ENCODE data around the gene INVS.
"Not testable (repeated sequence)": the region's sequence is repeated elsewhere in the genome, so short reads cannot be mapped to it uniquely, and the experiment has no call there.

INVS gene

GRCh38 chr9:100229561-100229960, 130.5 kb downstream of the INVS start:
- TF ChIP-seq CTCF (conservative IDR thresholded peaks at IDR 0.05; ENCODE audit: low read depth, low read length) = no peak
- DNase-seq (ENCODE audit: low read depth) = no peak
- no peak overlapping the region for H3K4me3 ChIP-seq (ENCODE audit: low read length)

GRCh38 chr9:100236986-100237385, 137.9 kb downstream of the INVS start:
- not testable (repeated sequence) for DNase-seq (ENCODE audit: low read depth); H3K4me3 ChIP-seq (ENCODE audit: low read length)

GRCh38 chr9:100240512-100240911, 141.5 kb downstream of the INVS start:
- DNase-seq (ENCODE audit: low read depth) = no peak
- no peak overlapping the region for H3K4me3 ChIP-seq (ENCODE audit: low read length)
- TF ChIP-seq CTCF (conservative IDR thresholded peaks at IDR 0.05; ENCODE audit: low read depth, low read length) = no peak

GRCh38 chr9:100267211-100267610, 168.2 kb downstream of the INVS start:
- H3K4me3 ChIP-seq (ENCODE audit: low read length) = no peak overlapping the region
- TF ChIP-seq CTCF (conservative IDR thresholded peaks at IDR 0.05; ENCODE audit: low read depth, low read length) = no peak
- DNase-seq (ENCODE audit: low read depth) = no peak

GRCh38 chr9:100268271-100268670, 169.2 kb downstream of the INVS start:
- no peak for DNase-seq (ENCODE audit: low read depth)
- H3K4me3 ChIP-seq (ENCODE audit: low read length) = no peak overlapping the region
- no peak for TF ChIP-seq CTCF (conservative IDR thresholded peaks at IDR 0.05; ENCODE audit: low read depth, low read length)

GRCh38 chr9:100269656-100270055, 170.6 kb downstream of the INVS start:
- TF ChIP-seq CTCF (conservative IDR thresholded peaks at IDR 0.05; ENCODE audit: low read depth, low read length) = no peak
- no peak for DNase-seq (ENCODE audit: low read depth)
- H3K4me3 ChIP-seq (ENCODE audit: low read length) = no peak overlapping the region

GRCh38 chr9:100277166-100277979, 178.3 kb downstream of the INVS start:
- no peak overlapping the region for H3K4me3 ChIP-seq (ENCODE audit: low read length)
- no peak for DNase-seq (ENCODE audit: low read depth)
- no peak for TF ChIP-seq CTCF (conservative IDR thresholded peaks at IDR 0.05; ENCODE audit: low read depth, low read length)

Measured in retinal pigment epithelial cell (primary cell).